HepG2 (cell line): ENCODE measurements around the gene SLC11A1. TPM values are rescaled to one million over a fixed set of nuclear protein-coding genes. Genes with fewer than 3 reads are reported as not detected.

Experiments
- ATAC-seq: fragments of 200-7000 bp; cut with Tn5 transposase; 3 replicates; pipeline ENCODE4 v1.9.1; 2020; ENCODE audit warnings: mild to moderate bottlenecking, moderate library complexity
- BruUV-seq: library from RNA; stranded (reverse); fragments of 400-500 nt; replicated peaks from 2 replicates; lab custom pipeline; 2021; lab: Mats Ljungman, UMichigan
- CTCF ChIA-PET: fragments of 300-600 bp; formaldehyde crosslinking; extraction: SDS; loops from one replicate; lab custom pipeline; 2021; ENCODE audit warnings: low total read pairs, inconsistent platforms, low intra/inter-chr PET ratio; lab: Yijun Ruan, JAX
- POLR2A ChIA-PET: fragments of 350-600 bp; sonication (Branson Sonifier 250); formaldehyde crosslinking; loops from one replicate; lab custom pipeline; 2020; ENCODE audit warnings: antibody characterized with exemption, inconsistent platforms; lab: Yijun Ruan, JAX
- DNase-seq: peaks from one replicate; pipeline ENCODE4 v3.0.0-alpha.2; 2015; ENCODE audit warnings: low spot score
- FAIRE-seq: peaks from 3 replicates; lab custom pipeline; 2011; peaks lifted over from hg19 to GRCh38; lab: Jason Lieb, UNC
- H2AFZ ChIP-seq: one replicate; pipeline ENCODE4 v1.6.1; 2011; ENCODE audit warnings: low read length, inconsistent platforms
- H3K27ac ChIP-seq: fragments of 300-600 bp; 3 replicates; pipeline ENCODE4 v1.8.0; 2011; ENCODE audit warnings: mixed run types, mild to moderate bottlenecking, mixed read lengths, low read length, inconsistent platforms; ENCODE audit not compliant: insufficient read depth; ENCODE audit errors: extremely low read length
- H3K27me3 ChIP-seq, 2 experiments: fragments of 200-600 bp in 1 of 2; 2 replicates in 1 of 2; 3 replicates in 1 of 2; pipeline versions ENCODE4 v1.6.0 to v1.8.0; 2011; ENCODE audit warnings: low read length in 2 of 2, mild to moderate bottlenecking in 2 of 2, moderate library complexity in 2 of 2, inconsistent platforms in 1 of 2; ENCODE audit not compliant: insufficient read depth in 2 of 2, control insufficient read depth in 1 of 2
- H3K36me3 ChIP-seq, 2 experiments: fragments of 200-600 bp in 1 of 2; replicated peaks in 1 of 2; 2 replicates in 1 of 2; 3 replicates in 1 of 2; pipeline versions ENCODE4 v1.5.1 to v1.8.0; 2011; ENCODE audit warnings: low read length in 2 of 2, inconsistent platforms in 1 of 2; ENCODE audit not compliant: insufficient read depth in 2 of 2, control insufficient read depth in 1 of 2
- H3K4me1 ChIP-seq: 2 replicates; pipeline ENCODE4 v1.5.1; 2012; ENCODE audit warnings: low read length, inconsistent platforms; ENCODE audit not compliant: insufficient read depth
- H3K4me2 ChIP-seq: 2 replicates; pipeline ENCODE4 v1.6.0; 2011; ENCODE audit warnings: low read depth, low read length, inconsistent platforms
- H3K4me3 ChIP-seq, 3 experiments: fragments of 200-600 bp in 1 of 3; sonication (generic), shearing (Covaris generic) in 1 of 3; replicated peaks in 1 of 3; 2 replicates each; pipeline ENCODE4 v1.5.1; 2011 to 2016; ENCODE audit warnings: low read length in 3 of 3, inconsistent platforms in 2 of 3, low read depth in 2 of 3, mild to moderate bottlenecking in 2 of 3, control low read depth in 1 of 3, mixed read lengths in 1 of 3; ENCODE audit not compliant: insufficient read depth in 1 of 3
- H3K79me2 ChIP-seq: one replicate; pipeline ENCODE4 v1.6.1; 2011; ENCODE audit warnings: low read length, inconsistent platforms; ENCODE audit not compliant: insufficient read depth
- H3K9ac ChIP-seq: 2 replicates; pipeline ENCODE4 v1.6.0; 2011; ENCODE audit warnings: mild to moderate bottlenecking, low read depth, low read length, inconsistent platforms; ENCODE audit not compliant: insufficient read depth
- H3K9me3 ChIP-seq: 2 replicates; pipeline ENCODE4 v1.5.1; 2012; ENCODE audit warnings: mild to moderate bottlenecking, low read length
- H4K20me1 ChIP-seq: 2 replicates; pipeline ENCODE4 v1.6.0; 2011; ENCODE audit warnings: inconsistent platforms, mild to moderate bottlenecking, low read length, moderate library complexity; ENCODE audit not compliant: insufficient read depth
- GABPB1 ChIP-seq: IDR thresholded peaks from 2 replicates; pipeline ENCODE4 v1.6.1; 2016; ENCODE audit warnings: mild to moderate bottlenecking, missing genetic modification reagents, moderate library complexity, missing compliant biosample characterization
- GZF1 ChIP-seq: sonication (generic); formaldehyde crosslinking; IDR thresholded peaks from 2 replicates; pipeline ENCODE4 v1.5.1; 2020; ENCODE audit warnings: mild to moderate bottlenecking, missing genetic modification reagents
- HNRNPL ChIP-seq: fragments of 200-400 bp; formaldehyde crosslinking; IDR thresholded peaks from 2 replicates; pipeline ENCODE4 v1.6.1; 2017; ENCODE audit warnings: mild to moderate bottlenecking, low read depth, low read length
- IKZF4 ChIP-seq: sonication (generic); formaldehyde crosslinking; IDR thresholded peaks from 2 replicates; pipeline ENCODE4 v1.5.1; 2020; ENCODE audit warnings: borderline replicate concordance, mild to moderate bottlenecking, low read depth, missing genetic modification reagents; ENCODE audit errors: not compliant biosample characterization
- KDM5B ChIP-seq: sonication (generic); formaldehyde crosslinking; IDR thresholded peaks from 2 replicates; pipeline ENCODE4 v1.4.0; 2020; ENCODE audit warnings: missing genetic modification reagents, mild to moderate bottlenecking, borderline replicate concordance
- NFIB ChIP-seq: sonication (generic); formaldehyde crosslinking; IDR thresholded peaks from 2 replicates; pipeline ENCODE4 v1.9.0; 2021; ENCODE audit warnings: missing genetic modification reagents, mild to moderate bottlenecking, borderline replicate concordance
- PCBP1 ChIP-seq: fragments of 200-400 bp; formaldehyde crosslinking; IDR thresholded peaks from 2 replicates; pipeline ENCODE4 v1.6.1; 2017; ENCODE audit warnings: mild to moderate bottlenecking, low read depth, low read length, borderline replicate concordance
- POLR2AphosphoS5 ChIP-seq: IDR thresholded peaks from 2 replicates; pipeline ENCODE4 v1.6.1; 2012; ENCODE audit warnings: low read depth, low read length
- RBFOX2 ChIP-seq: fragments of 200-400 bp; formaldehyde crosslinking; IDR thresholded peaks from 2 replicates; pipeline ENCODE4 v1.6.1; 2017; ENCODE audit warnings: low read depth, mild to moderate bottlenecking, low read length
- TBL1XR1 ChIP-seq: fragments of 150-350 bp; IDR thresholded peaks from 2 replicates; pipeline ENCODE4 v1.6.1; 2014; ENCODE audit warnings: borderline replicate concordance, low read length; ENCODE audit not compliant: partially characterized antibody
- TEAD3 ChIP-seq: optimal IDR thresholded peaks from 2 replicates; pipeline ENCODE3; 2016; ENCODE audit warnings: borderline replicate concordance
- ZNF232 ChIP-seq: sonication (generic); formaldehyde crosslinking; IDR thresholded peaks from 2 replicates; pipeline ENCODE4 v1.4.0; 2020; ENCODE audit warnings: missing genetic modification reagents, borderline replicate concordance
- ZNF263 ChIP-seq: sonication (generic); formaldehyde crosslinking; IDR thresholded peaks from 2 replicates; pipeline ENCODE4 v1.4.0; 2020; ENCODE audit warnings: missing genetic modification reagents
- ZNF430 ChIP-seq: sonication (generic); formaldehyde crosslinking; IDR thresholded peaks from 2 replicates; pipeline ENCODE4 v1.9.0; 2021; ENCODE audit warnings: mild to moderate bottlenecking, missing genetic modification reagents
- ZNF431 ChIP-seq: sonication (generic); formaldehyde crosslinking; IDR thresholded peaks from 2 replicates; pipeline ENCODE4 v1.9.0; 2022; ENCODE audit warnings: missing genetic modification reagents, low read depth, mild to moderate bottlenecking, borderline replicate concordance
- ZNF546 ChIP-seq: sonication (generic); formaldehyde crosslinking; conservative IDR thresholded peaks from 2 replicates; pipeline ENCODE4 v1.8.1; 2023; ENCODE audit warnings: mild to moderate bottlenecking, missing genetic modification reagents
- ZNF547 ChIP-seq: sonication (generic); formaldehyde crosslinking; IDR thresholded peaks from 2 replicates; pipeline ENCODE4 v1.5.1; 2020; ENCODE audit warnings: mild to moderate bottlenecking, missing genetic modification reagents
- ZNF552 ChIP-seq: sonication (generic); formaldehyde crosslinking; IDR thresholded peaks from 2 replicates; pipeline ENCODE4 v1.9.0; 2022; ENCODE audit warnings: missing genetic modification reagents, mild to moderate bottlenecking, borderline replicate concordance
- ZNF598 ChIP-seq: sonication (generic); formaldehyde crosslinking; IDR thresholded peaks from 2 replicates; pipeline ENCODE4 v1.5.1; 2020; ENCODE audit warnings: mild to moderate bottlenecking, missing genetic modification reagents, borderline replicate concordance
- ZNF713 ChIP-seq: sonication (generic); formaldehyde crosslinking; IDR thresholded peaks from 2 replicates; pipeline ENCODE4 v1.4.0; 2020; ENCODE audit warnings: mild to moderate bottlenecking, missing genetic modification reagents
- ZNF768 ChIP-seq: sonication (generic); formaldehyde crosslinking; IDR thresholded peaks from 2 replicates; pipeline ENCODE4 v1.4.0; 2020; ENCODE audit warnings: missing genetic modification reagents
- ZNF782 ChIP-seq: sonication (generic); formaldehyde crosslinking; IDR thresholded peaks from 2 replicates; pipeline ENCODE4 v1.4.0; 2020; ENCODE audit warnings: missing genetic modification reagents, mild to moderate bottlenecking, borderline replicate concordance
- WGBS: methylation state at CpG from one replicate; pipeline ENCODE4 v1.1.6; 2017; ENCODE audit warnings: low lambda C conversion rate; 5-methylcytosine and 5-hydroxymethylcytosine counted together
- in situ Hi-C: cut with HindIII; loops from 2 replicates; pipeline ENCODE4 v1.10.0; 2017; ENCODE audit warnings: low pct_unique_long_range_greater_than_20kb; ENCODE audit not compliant: extremely low pct_ligation_motif_present
- intact Hi-C: fragments of 100-400 bp; cut with micrococcal nuclease; formaldehyde crosslinking; loops from one replicate; pipeline ENCODE4 v1.10.0; 2022; ENCODE audit not compliant: unreplicated experiment
- polyA plus RNA-seq, 8 experiments: library from polyadenylated mRNA; depleted of rRNA in 3 of 8; stranded (reverse) in 7 of 8; unstranded in 1 of 8; fragments of >200 nt; fragmentation: Illumina TruSeq in 4 of 8; extraction: Trizol in 4 of 8; gene quantifications; 2 replicates each; pipeline versions ENCODE4 v1.2.1 to v1.2.3, GENCODE V29; 2011 to 2016; ENCODE audit warnings: low read depth in 4 of 8, missing spikeins in 1 of 8, mixed read lengths in 1 of 8; ENCODE audit not compliant: insufficient read depth in 1 of 8
- total RNA-seq, 5 experiments: library from RNA; depleted of rRNA; stranded (reverse); fragments of >200 nt; fragmentation: Illumina TruSeq; extraction: Trizol; gene quantifications; 2 replicates each; pipeline ENCODE4 v1.2.3, GENCODE V29; 2016; ENCODE audit warnings: low read depth in 1 of 5
- TF ChIP-seq, protein P1 (sequence below): sonication (generic); formaldehyde crosslinking; IDR thresholded peaks from 2 replicates; pipeline ENCODE4 v1.4.0; 2020; ENCODE audit warnings: missing genetic modification reagents

Gene SLC11A1
- total and polyA plus RNA-seq, 2 of the 13 experiments (the other 11 are each of a cell fraction or from before 2014, with no cell fraction given), result 0.33 to 2.3 TPM

DNA sequence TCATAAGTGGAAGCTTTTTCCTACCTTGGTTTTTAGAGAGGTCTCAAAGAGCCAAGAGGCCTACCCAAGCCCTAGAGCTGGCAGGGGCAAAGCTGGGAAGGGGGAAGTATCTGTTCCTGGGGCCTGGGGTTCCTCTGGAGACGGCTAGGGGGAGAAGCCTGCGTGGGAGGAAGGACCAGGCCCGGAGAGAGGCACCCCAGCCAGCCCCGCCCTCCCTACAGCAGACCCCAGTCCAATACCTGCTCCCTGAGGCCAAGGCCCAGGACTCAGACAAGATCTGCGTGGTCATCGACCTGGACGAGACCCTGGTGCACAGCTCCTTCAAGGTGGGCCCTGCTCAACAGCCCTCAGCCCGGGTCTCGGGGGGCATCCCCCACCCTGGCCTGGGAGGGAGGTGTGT is 19.8 kb downstream of the SLC11A1 start (continued):
- TF ChIP-seq NFIB (CRISPR knock-in tag) (peak; percentile 72; the same call in 1 of the 2 replicates), IKZF4 (CRISPR knock-in tag) (peak; percentile 63), ZNF547 (CRISPR knock-in tag) (0 out of 2 replicates have a peak, but pooled peaks have one; percentile 47), ZNF598 (CRISPR knock-in tag) (0 out of 2 replicates have a peak, but pooled peaks have one; percentile 17), HNRNPL (peak; percentile 5; the same call in 1 of the 2 replicates), ZNF713 (CRISPR knock-in tag) (no peak), ZNF546 (CRISPR knock-in tag) (peak; percentile 28; the same call in 1 of the 2 replicates)

DNA sequence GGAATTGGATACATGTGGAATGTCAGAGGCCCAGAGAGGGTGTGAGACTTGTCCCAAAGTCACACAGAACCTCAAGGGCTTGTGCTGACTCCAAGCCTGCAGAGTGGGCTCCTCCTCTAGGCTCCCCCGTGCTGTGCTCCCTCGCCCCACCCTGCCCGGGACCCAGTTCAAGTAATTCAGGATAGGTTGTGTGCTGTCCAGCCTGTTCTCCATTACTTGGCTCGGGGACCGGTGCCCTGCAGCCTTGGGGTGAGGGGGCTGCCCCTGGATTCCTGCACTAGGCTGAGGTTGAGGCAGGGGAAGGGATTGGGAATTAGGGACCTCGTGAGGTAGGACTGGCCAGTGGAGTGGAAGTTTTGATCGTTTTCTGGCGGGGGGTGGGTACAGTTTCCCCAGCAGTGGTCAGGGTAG is 20.4 kb downstream of the SLC11A1 start:
- H3K79me2 ChIP-seq, result peaks cover 42% of the 10 kb centered on the region
- FAIRE-seq, result no peak
- CTCF ChIA-PET, result no interaction called here
- 94% methylated on average over 7 of the region's 8 CpGs for WGBS
- POLR2A ChIA-PET, result no interaction called here
- H3K4me2 ChIP-seq, result peak overlapping the region; percentile 98
- peaks cover 58% of the 10 kb centered on the region for H3K4me1 ChIP-seq
- peak overlapping the region; percentile 81; the same call in 1 of the 2 replicates for H3K9ac ChIP-seq
- no peak for DNase-seq
- H4K20me1 ChIP-seq, result no peaks in the 10 kb centered on the region; the same call in 1 of the 2 replicates
- H3K4me3 ChIP-seq, result peak overlapping the region in 2 of 3 experiments; percentile 9 to 97; a peak in 2 of 6 replicates
- ATAC-seq, result no peak
- H2AFZ ChIP-seq, result no peak overlapping the region
- in situ Hi-C loops (no loop called here), intact Hi-C loops (no loop called here)
- no TSS peak for BruUV-seq
- H3K9me3 ChIP-seq, result no peaks in the 10 kb centered on the region
- H3K27me3 ChIP-seq, result no peaks in the 10 kb centered on the region; a peak in 1 of 5 replicates
- peaks cover 24 to 38% of the 10 kb centered on the region in 2 experiments; a peak in 4 of 5 replicates for H3K36me3 ChIP-seq
- H3K27ac ChIP-seq, result peak overlapping the region; percentile 79
- TF ChIP-seq ZNF430 (CRISPR knock-in tag) (no peak), PCBP1 (0 out of 2 replicates have a peak, but pooled peaks have one; percentile 35), ZNF552 (CRISPR knock-in tag) (no peak), GZF1 (CRISPR knock-in tag) (no peak), TBL1XR1 (no peak), ZNF232 (CRISPR knock-in tag) (no peak), ZNF782 (CRISPR knock-in tag) (no peak), POLR2AphosphoS5 (peak; percentile 5; the same call in 1 of the 2 replicates), RBFOX2 (peak; percentile 56), ZNF263 (0 out of 2 replicates have a peak, but pooled peaks have one; percentile 45), TEAD3 (CRISPR knock-in tag) (peak; percentile 10), ZNF431 (CRISPR knock-in tag) (0 out of 2 replicates have a peak, but pooled peaks have one; percentile 13), ZNF768 (peak; percentile 78; the same call in 1 of the 2 replicates), GABPB1 (0 out of 2 replicates have a peak, but pooled peaks have one; percentile 4), KDM5B (CRISPR knock-in tag) (peak; percentile 21; the same call in 1 of the 2 replicates)
- TF ChIP-seq, protein P1, sequence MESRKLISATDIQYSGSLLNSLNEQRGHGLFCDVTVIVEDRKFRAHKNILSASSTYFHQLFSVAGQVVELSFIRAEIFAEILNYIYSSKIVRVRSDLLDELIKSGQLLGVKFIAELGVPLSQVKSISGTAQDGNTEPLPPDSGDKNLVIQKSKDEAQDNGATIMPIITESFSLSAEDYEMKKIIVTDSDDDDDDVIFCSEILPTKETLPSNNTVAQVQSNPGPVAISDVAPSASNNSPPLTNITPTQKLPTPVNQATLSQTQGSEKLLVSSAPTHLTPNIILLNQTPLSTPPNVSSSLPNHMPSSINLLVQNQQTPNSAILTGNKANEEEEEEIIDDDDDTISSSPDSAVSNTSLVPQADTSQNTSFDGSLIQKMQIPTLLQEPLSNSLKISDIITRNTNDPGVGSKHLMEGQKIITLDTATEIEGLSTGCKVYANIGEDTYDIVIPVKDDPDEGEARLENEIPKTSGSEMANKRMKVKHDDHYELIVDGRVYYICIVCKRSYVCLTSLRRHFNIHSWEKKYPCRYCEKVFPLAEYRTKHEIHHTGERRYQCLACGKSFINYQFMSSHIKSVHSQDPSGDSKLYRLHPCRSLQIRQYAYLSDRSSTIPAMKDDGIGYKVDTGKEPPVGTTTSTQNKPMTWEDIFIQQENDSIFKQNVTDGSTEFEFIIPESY, result no peak
